ENCODE data around the gene MDC1. TPM values are rescaled to one million over a fixed set of nuclear protein-coding genes. Genes with fewer than 3 reads are reported as not detected.

Gene MDC1
- total RNA-seq, 1 donor from 2014 or later, result 72.7 TPM

DNA sequence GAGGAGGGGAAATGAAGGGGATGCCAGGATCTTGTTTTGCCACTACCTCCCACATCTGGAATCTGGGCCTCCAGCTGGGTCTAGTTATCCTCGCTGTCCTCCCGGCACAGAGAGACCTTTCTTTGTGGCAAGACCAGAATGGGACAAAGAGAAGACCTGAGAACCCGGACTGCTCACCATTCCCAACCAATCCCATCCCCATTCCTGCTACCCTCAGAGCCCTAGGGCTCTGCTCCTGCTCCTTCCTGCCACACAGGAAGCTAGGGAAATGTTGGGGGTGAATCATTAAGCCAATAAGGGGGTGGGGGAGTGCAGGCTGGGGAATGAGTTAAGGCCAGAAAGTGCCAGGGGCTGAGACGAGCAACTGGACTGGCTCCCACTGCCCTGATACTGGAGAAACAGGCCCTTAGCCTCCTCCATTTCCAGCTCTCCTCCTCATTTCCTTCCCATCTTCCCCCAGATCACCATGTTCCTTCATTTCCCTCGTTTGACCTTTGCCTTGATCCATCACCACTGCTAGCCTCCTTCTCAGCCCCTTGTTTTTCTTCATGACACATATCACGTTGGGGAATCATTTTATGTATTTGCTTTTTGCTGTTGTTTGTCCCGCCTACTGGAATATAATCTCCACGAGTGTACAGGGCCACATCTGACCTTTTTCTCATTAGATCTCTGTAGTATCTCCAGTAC is 31.9 kb upstream of the MDC1 start:
- intact Hi-C loops (cut with micrococcal nuclease), result no loop called here

DNA sequence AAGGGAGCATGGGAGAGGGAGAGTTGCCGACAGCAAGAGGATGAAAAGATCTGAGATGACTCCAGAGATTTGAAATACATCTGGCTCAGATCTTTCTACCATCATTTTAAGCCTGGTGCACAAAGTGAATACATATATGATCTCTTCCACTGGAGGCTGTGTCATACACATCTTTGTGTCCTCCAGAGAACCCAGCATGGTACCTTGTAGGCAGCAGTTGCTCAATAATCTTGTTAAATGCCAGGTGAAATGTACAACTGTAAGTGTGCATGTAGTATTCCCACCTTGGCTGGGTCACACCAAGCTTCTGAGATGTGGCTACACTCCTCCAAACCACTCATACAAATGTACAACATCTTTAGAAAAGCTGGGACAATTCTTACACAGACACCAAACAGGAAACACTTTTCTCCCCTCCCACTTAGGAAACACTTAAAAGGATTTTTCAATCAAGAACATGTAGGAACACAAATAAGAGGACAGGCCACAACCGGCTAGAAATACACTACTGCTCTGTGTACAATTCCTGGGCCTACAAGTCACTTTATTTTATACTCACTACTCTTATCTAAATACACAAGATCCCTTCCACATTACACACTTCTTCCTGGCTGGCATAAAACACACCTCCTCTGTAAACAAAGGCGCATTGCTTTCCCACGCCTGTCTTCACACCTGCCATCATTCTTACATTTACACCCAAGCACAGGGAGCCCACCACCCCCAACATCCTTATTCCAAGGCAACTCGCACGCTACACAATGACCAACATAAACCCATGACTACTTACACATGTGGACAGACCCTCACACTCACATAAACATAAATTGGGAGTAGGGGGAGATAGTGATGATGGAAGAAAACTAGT is 31.1 kb upstream of the MDC1 start:
- intact Hi-C loops (cut with micrococcal nuclease), result no loop called here

DNA sequence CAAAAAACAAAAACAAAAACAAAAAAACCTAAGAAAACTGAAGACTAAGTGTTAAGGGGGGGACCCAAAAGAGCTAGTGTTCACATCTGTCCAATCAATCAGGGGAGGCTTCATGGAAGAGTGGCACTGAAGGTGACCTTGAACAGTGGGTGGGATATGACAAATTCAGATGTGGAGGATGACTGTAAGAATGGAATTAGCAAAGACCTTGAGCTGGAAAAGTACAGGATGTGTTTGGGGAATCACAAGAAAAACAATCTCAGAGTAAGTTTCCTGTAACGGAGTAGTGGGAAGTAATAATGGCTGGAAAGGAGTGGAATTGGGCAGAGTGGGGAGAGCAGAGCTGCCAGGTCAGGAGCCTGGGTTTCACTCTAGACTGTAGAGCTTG is 30.2 kb upstream of the MDC1 start:
- intact Hi-C loops (cut with micrococcal nuclease), result no loop called here

DNA sequence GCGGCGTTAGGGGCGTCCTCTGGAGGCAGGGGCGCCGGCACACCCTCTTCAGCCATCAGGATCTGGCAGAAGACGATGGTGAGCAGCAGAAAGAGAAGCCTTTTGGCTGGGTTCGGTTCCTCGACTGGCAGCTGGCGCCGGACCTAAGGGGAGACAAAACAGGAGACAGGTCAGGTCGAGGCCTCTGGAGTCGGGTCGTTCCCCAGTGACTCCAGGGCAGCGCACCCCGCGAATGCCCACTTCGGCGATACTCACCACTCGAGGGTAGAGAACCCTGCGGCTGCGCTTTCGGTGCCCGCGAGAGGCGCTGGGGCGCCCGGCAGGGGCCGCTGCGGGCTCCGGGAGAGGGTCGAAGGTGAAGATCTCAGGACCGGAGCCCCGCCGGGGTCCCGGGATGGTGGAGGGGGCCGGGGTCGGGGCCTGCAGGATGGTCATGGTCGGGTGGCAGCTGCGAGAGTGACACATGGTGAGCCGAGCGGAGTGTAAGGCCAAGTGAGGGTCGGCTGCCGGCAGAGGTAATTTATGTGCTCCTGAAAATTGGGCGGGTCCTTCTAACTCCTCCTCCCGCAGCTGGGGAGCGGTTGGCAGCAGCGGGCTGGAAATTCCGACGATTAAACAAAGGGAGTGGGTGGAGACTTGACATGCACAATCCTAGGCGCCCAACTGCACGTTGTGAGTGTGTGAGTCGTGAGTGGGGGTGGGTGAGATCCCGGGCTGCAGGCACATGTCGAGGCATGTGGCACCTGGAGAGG is 27.1 kb upstream of the MDC1 start, which contains the start of gene IER3:
Gene IER3 (minus strand): TSS at position 494 of the 752 bp plus-strand sequence. CDS start 29 bp downstream, at position 465.
- intact Hi-C loops (cut with micrococcal nuclease), result loop anchor here (1.0 to 5.0 kb wide), 6 partner anchors 25 to 532 kb away; partner anchors contain the start of gene TRIM26

DNA sequence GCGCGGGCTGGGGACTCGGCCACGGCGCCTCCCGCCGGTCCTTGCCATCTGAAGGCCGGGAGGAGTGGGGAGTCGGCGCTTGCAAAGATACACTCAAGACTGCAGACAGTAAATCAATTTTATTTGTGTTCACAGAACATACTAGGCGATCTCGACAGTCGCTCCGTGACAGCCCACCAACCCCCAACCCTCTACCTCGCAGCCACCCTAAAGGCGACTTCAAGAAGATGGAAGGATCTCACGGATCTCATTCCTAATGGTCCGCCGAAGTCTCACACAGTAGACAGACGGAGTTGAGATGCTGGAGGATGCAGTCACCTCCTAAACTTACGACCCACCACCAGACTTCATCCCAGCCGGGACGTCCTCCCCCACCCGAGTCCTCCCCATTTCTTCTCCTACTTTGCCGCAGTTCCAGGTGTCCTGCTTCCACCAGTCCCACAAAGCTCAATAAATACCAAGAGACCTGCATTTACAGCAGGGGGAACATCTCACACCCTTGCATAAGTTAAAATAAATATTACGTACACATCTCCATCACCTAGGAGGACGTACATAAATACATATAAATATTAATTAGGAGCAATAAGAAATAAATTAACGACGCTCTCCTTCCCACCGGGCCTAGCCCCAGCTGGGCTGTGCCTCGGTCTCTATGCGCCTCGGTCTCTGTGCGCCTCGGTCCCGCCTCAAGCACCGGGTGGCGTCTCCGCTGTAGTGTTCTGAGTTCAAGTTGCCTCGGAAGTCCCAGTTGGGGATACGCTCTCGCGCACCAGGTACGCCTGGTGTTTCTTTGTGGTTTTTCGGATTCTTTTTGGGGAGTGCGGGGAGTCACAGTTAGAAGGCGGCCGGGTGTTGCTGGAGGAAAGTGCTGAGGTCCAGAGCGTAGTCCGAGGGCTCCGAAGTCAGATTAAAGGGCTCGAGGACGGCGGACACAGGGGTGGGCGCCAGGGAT is 26.3 kb upstream of the MDC1 start:
- intact Hi-C loops (cut with micrococcal nuclease), result loop anchor here (1.0 to 5.0 kb wide), 6 partner anchors 26 to 531 kb away; partner anchors contain the start of gene TRIM26

DNA sequence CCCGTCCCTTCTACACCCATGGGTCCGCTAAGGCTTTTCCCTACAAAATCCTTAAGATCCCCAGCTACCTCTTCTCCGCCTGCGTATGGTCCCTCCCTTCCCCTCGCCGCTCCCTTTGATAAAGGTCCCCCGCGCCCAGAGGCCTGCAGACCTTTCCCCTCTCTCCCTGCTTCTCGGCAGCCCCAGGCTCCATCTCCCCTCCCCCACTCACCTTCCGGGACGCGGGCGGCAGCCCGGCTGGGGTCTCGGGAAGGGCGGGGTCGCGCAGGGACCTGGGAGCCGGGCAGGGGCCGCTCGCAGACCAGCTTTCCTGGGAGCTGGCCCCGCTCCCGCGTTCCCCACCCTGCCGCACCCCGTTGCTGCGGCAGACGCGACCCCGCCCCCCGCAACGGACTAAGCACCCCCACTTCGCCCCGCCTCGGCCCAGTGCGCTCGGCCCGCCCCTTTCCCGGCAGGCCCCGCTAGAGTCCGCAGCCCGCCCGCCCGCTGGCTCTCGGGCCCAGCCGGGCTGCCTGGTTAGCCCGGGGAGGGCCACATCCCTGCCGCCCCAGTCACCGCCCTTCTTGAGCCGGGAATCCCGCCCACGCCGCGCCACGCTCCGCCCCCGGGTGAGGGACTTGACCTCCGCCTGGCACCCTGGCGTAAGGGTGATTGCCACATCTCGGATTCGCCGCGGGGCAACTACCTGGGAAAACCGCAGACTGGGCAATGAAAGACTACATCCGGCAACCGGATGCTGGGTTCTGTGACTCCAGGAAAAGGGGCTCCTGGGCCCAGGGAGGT is 25.4 kb upstream of the MDC1 start, which contains the start of gene FLOT1:
Gene FLOT1 (minus strand): TSS at position 372 of the 783 bp plus-strand sequence. CDS start 498 bp downstream, outside the sequence.
- intact Hi-C loops (cut with micrococcal nuclease), result loop anchor here (5.0 kb wide), 3 partner anchors 70 to 530 kb away; partner anchors contain the start of gene TRIM26

DNA sequence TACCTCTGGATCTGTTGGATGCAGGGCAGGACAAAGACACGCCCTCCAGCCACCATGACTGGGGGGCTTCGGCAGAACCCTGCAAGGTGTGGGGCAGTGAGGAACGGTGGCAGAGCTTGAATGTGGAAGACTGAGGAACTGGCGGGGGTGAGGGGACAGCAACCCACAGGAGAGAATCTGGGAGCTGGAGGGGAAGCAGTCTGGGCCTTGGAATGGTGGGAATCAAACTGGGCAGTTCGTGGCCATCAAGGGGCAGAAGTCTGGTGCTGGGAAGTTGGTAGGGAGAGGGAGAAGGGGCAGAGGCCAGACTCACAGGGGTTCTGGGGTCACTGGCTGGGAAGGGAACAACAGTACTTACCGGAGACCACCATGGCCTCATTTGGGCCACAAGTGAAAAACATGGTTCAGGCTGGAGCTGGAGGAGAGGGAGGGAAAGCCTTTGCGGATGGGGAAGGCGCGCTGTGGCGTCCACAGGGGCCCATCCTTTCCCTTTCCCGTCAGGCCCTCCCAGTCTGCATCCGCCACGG is 24.8 kb upstream of the MDC1 start:
- intact Hi-C loops (cut with micrococcal nuclease), result loop anchor here (5.0 kb wide), 3 partner anchors 70 to 530 kb away; partner anchors contain the start of gene TRIM26

DNA sequence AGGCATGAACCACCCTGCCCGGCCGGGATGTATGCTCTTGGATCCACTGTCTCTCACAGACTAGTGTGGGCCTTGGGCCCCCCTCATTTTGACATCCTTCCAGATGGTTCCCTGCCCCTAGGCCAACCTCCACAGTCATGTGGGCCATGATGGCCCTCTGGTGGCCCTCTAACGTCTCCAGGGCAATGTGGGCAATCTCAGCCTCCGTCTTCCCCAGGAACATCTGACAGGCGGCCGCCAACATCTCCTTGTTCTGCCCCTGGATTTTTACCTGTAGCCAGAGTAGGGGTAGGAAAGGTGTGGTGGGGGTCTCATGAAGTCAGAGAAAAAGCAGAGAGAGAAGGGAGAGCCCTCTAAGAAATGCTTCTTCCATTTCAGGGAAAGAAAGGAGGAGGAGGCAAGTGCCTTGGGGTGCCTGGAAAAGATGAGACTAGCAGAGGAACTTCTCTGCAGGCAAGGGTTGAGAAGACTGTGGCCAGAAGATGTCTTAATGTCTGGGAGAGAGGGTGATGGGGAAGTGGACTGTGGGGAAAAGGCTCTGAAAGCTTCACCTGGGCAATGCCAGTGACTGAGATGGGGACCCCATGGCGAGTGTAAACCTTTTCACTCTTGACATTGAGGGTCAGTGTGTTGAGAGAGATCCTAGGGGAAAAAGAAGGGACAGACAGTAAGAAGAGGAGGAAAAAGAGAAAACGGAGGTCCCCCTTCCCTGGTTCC is 24.1 kb upstream of the MDC1 start:
- intact Hi-C loops (cut with micrococcal nuclease), result loop anchor here (5.0 kb wide), 3 partner anchors 71 to 529 kb away; partner anchors contain the start of gene TRIM26

DNA sequence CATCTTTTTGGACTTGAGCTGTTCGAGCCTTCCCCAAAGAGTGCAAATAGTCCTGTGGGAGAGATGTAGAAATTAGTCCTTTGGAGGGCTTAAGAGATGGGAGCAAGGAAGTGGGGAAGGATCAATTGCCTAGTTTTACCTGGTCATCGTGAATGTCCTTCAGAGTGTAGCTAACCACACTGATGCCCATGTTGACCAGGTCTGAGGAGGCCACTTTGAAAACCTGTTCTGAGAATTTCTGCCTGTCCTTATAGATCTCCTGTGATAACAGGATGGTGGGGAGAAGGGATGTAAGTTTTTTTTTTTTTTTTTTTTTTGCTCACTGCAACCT is 23.4 kb upstream of the MDC1 start:
- intact Hi-C loops (cut with micrococcal nuclease), result loop anchor here (5.0 kb wide), 3 partner anchors 72 to 528 kb away; partner anchors contain the start of gene TRIM26

DNA sequence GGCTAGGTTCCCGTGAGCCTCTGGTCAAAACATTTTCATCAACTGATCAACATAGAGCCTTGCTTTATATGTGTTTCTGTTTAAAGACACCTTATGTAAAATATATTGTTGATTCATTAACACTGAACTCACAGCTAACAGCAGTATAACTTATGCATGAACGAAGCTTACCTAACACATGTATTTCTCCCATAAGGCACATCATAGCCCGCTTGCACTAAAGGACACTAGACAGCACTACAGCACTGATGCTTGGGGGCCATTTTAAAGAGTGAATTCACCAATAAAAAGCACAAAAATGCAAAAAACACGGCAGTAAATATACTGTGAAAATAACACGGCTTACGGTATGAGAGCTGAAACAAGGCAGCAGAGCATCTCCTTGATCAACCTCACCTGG is 21.5 kb upstream of the MDC1 start:
- intact Hi-C loops (cut with micrococcal nuclease), result no loop called here

DNA sequence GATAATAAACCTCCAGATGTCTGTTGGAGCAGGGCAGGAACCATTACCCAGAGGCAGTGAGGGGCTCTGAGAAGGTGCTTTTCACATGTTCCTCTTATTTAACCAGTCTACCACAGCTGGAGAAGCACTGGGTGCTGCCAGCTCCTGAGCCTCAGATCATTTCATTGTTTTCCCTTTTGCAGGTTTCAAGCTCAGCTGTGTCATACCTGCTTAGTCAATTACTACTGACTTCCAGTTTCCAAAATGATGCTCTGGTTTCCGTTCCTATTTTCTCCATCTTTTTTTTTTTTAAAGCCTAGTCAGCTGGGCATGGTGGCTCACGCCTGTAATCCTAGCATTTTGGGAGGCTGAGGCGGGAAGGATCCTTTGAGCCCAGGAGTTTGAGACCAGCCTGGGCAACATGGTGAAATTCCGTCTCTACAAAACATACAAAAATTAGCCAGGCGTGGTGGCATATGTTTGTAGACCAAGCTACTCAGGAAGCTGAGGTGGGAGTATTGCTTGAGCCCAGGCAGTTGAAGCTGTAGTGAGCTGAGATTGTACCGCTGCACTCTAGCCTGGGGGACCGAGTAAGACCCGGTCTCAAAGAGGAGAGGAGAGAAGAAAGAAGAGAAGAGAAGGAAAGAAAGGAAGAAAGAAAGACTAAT is 18.7 kb upstream of the MDC1 start:
- intact Hi-C loops (cut with micrococcal nuclease), result loop anchor here (2.0 kb wide), 1 partner anchor 179 kb away; the partner anchor contains the start of gene VARS2

DNA sequence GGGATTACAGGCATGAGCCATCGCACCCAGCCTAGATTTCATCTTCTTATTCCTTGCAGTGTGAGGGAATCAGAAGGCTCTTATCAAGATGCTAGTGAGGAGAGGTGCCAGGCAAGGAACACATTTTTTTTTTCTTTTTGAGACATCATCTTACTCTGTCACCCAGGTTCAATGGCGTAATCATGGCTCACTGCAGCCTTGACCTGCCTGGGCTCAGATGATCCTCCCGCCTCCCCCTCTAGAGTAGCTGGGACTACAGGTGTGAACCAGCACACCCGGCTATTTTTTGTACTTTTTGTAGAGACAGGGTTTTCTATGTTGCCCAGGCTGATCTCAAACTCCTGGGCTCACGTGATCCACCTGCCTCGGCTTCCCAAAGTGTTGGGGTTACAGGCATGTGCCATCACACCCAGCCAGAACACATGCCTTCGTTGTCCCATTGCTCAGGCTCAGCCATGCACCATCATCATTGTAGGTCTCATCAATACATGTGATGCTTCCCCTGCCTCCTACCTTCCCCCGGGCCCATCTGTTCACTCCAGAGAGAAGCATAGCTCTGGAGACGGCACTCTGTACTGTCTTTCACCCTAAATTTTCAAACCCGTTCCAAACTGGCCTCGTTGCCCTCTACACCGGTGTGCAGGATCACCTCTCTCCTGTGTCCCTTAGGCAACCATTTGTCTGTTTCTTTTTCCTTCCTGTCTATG is 15.3 kb upstream of the MDC1 start:
- intact Hi-C loops (cut with micrococcal nuclease), result no loop called here

DNA sequence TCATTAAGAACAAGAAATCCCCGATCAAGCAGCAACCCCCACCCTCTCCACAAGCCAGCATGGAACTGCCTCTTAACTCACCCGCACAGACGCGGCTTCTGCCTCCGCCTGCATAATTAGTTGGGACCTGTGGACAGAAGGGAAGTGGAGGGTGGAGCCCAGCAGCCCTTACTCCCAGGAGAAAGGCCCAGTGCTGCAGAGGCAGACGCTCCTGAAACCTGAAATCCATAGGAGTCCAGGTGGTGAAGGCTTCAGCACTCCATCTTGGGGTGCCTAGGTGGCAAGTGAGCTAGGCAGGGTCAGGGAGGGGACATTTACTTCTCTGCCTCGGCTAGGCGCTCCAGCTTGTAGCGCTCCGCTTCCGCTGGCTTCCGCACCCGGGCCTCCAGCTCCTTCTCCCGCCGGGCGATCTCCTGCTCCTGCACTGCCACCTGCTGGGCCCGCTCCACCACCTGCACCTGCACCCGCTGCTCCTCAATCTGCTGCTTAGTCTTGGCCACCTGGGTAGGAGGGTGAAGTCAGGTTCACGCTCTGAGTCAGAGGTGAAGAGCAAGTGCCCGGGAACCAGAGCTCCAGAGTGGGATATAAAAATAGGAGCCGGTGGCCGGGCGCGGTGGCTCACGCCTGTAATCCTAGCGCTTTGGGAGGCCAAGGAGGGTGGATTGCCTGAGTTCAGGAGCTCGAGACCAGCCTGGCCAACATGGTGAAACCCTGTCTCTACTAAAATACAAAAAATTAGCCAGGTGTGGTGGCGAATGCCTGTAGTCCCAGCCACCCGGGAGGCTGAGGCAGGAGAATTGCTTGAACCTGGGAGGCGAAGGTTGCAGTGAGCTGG is 13.7 kb upstream of the MDC1 start:
- intact Hi-C loops (cut with micrococcal nuclease), result loop anchor here (2.0 kb wide), 1 partner anchor 190 kb away; no protein-coding TSS in a partner anchor

DNA sequence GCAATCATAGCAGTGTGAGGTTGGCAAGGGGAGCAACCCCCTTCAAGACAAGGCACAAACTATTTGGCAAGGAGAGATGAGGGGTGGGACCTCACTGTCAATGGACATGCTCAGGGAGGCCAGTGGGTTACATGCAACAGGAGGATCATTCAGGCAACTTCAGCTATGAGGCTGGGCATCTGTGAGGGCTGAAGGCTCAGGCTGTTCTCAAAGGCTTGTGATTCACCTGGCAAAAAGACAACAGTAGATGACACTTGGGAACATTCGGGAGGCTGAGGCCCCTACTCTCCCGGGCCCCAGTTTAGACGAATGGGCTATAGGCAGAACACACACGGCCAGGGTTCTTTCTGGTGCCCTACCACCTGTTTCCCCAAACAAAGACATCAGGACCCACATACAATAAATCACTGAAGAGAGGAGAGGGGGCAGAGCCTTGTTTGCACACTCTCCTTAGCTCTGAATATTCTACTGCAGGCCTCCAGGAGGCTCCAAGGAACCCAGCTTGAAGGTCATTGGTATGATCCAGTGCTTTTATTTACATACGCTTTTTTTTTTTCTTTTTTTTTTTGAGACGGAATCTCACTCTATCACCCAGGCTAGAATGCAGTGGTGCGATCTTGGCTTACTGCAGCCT is 11.0 kb upstream of the MDC1 start:
- intact Hi-C loops (cut with micrococcal nuclease), result no loop called here

DNA sequence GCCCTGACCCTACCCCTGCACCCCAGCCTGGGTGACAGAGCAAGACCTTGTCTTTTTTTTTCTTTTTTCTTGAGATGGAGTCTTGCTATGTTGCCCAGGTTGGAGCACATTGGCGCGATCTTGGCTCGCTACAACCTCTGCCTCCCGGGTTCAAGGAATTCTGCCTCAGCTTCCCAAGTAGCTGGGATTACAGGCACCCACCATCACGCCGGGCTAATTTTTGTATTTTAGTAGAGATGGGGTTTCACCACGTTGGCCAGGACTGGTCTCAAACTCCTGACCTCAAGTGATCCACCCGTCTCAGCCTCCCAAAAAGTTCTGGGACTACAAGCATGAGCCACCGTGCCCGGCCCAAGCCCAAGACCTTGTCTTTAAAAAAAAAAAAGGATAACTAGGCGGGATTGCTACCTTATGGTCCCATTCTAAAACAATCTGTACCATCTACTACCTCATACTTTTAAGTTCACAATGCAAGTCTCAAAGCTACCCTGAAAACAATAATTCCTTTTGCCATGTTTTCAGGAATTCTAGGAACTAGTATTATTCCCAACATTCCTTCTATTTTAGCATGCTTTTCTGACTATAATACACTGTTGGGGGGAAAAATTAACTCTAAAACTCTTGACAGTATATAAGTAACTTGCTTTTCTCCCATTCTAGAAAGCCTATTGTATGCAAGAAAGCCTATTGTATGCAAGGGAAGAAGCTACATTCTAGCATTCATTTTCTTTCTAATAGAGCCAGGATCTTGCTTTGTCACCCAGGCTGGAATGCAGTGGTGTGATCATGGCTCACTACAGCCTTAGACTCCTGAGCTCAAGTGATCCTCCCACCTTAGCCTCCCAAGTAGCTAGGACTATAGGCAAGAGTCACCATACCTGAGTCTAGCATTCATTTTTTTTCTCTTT is 9.7 kb upstream of the MDC1 start:
- intact Hi-C loops (cut with micrococcal nuclease), result no loop called here

All from T-helper 2 cell treated with Interferon-gamma antibody and Interleukin-4, amounts not matched to agents 100 ng/mL and 5 ng/mL, for 36 hours (primary cell).